ENCODE measurements around the gene EXOSC2. TPM values are rescaled to one million over a fixed set of nuclear protein-coding genes. Genes with fewer than 3 reads are reported as not detected.

Gene EXOSC2
- total RNA-seq, 1 experiment from 2014 or later = 49.5 TPM

DNA sequence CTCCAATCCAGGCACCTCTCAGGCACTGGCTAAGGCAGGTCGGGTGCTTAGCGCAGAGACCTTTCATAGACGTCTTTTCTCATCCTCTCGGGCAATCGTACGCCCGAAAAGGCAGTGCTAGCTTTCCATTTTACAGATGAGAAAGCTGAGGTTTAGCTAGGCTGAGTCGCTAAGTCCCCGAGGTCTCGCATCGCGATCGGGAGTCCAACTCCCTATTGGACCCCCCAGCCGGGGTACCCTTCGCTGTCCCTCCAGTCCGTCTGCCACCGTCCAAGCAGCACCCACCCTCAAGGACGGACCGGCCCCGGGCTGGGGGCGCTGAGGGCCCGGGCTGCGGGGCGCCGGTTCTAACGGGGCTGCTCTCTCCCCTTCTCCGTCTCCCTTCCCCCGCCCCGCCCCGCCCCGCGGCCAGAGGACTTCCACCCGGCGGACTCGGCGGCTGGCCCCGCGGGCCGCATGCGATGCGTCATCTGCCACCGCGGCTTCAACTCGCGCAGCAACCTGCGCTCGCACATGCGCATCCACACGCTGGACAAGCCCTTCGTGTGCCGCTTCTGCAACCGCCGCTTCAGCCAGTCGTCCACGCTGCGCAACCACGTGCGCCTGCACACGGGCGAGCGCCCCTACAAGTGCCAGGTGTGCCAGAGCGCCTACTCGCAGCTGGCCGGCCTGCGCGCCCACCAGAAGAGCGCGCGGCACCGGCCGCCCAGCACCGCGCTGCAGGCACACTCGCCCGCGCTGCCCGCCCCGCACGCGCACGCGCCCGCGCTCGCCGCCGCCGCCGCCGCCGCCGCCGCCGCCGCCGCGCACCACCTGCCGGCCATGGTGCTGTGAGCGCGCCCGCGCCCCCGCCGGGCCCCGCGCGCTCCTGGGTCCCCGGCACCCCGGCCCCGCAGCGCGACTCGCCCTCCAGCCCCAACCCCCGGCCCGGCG, 12.5 kb upstream of the EXOSC2 start:
- CTCF ChIA-PET = interaction anchor here (0.6 kb wide), 2 partner anchors 223 to 421 kb away, joined by 6 to 9 read pairs; no protein-coding TSS in a partner anchor
- TF ChIP-seq EZH2 (IDR thresholded peaks at IDR 0.05; ENCODE audit: low read depth) (no peak), CTCF (conservative IDR thresholded peaks at IDR 0.05) (no peak)
- Histone ChIP-seq H4K20me1 (ENCODE audit: insufficient read depth) (no peaks in the 10 kb centered on the region), H3K27me3 (ENCODE audit: insufficient read depth, low read depth) (no peaks in the 10 kb centered on the region; the same call in 1 of the 2 replicates), H3K4me2 (peak overlapping the region; percentile 84), H3K9me2 (ENCODE audit: insufficient read depth) (no peaks in the 10 kb centered on the region), H3K9me3 (ENCODE audit: insufficient read depth, low read depth) (no peaks in the 10 kb centered on the region), H3K36me3 (ENCODE audit: low read depth) (no peaks in the 10 kb centered on the region), H3K4me1 (replicated peaks; ENCODE audit: insufficient read depth) (peaks cover 6% of the 10 kb centered on the region), H3K4me3 (peak overlapping the region; percentile 76; the same call in 1 of the 2 replicates), H3F3A (ENCODE audit: insufficient read depth, low read depth) (peaks cover 4% of the 10 kb centered on the region), H3K27ac (no peak overlapping the region), H2AFZ (peak overlapping the region; percentile 96; the same call in 1 of the 2 replicates), H3K79me2 (ENCODE audit: low read depth) (no peaks in the 10 kb centered on the region)
- peak; percentile 78 to 91 for DNase-seq
- no TSS peak for BruUV-seq (replicated peaks)
- intact Hi-C loops (cut with micrococcal nuclease; ENCODE audit: unreplicated experiment) = loop anchor here (1.0 to 10.0 kb wide), 3 partner anchors 441 to 1039 kb away; partner anchors contain the start of gene ASB6
- POLR2A ChIA-PET (ENCODE audit: unreplicated experiment) = no interaction called here

- Histone ChIP-seq H3K4me2 (peak overlapping the region; percentile 84), H3K27ac (no peak overlapping the region), H3K4me3 (peak overlapping the region; percentile 76), H3K9me2 (ENCODE audit: insufficient read depth) (no peaks in the 10 kb centered on the region), H2AFZ (peak overlapping the region; percentile 96), H3K4me1 (replicated peaks; ENCODE audit: insufficient read depth) (peaks cover 6% of the 10 kb centered on the region), H3K9me3 (ENCODE audit: insufficient read depth, low read depth) (no peaks in the 10 kb centered on the region), H3K27me3 (ENCODE audit: insufficient read depth, low read depth) (no peaks in the 10 kb centered on the region; the same call in 1 of the 2 replicates), H4K20me1 (ENCODE audit: insufficient read depth) (no peaks in the 10 kb centered on the region), H3F3A (ENCODE audit: insufficient read depth, low read depth) (peaks cover 4% of the 10 kb centered on the region), H3K36me3 (ENCODE audit: low read depth) (no peaks in the 10 kb centered on the region), H3K79me2 (ENCODE audit: low read depth) (no peaks in the 10 kb centered on the region)
- BruUV-seq (replicated peaks) = no TSS peak
- DNase-seq = peak in 1 of 2 experiments; percentile 45
- intact Hi-C loops (cut with micrococcal nuclease; ENCODE audit: unreplicated experiment) = loop anchor here (1.0 to 10.0 kb wide), 5 partner anchors 221 to 1040 kb away; partner anchors contain the start of gene ASB6
- ChIA-PET POLR2A (ENCODE audit: unreplicated experiment) (no interaction called here), CTCF (interaction anchor here (0.5 to 1.2 kb wide), 8 partner anchors 28 to 1633 kb away, joined by 3 to 14 read pairs (median 4); no protein-coding TSS in a partner anchor)
- TF ChIP-seq EZH2 (IDR thresholded peaks at IDR 0.05; ENCODE audit: low read depth) = no peak
- TF ChIP-seq CTCF (conservative IDR thresholded peaks at IDR 0.05) = no peak
Measured at GRCh38 chr9:130681769-130682420, 11.7 kb upstream of the EXOSC2 start.
